Immature natural killer cell (primary cell): ENCODE measurements around the gene PSAPL1. TPM values are rescaled to one million over a fixed set of nuclear protein-coding genes. Genes with fewer than 3 reads are reported as not detected.
A peak's percentile ranks its signal among the peaks of the same experiment; 100 is the strongest.

Source experiments
- DNase-seq, 3 donors: peaks; one replicate each; pipeline ENCODE4 v3.0.0; 2022; ENCODE audit warnings: mixed read lengths in 1 of 3
- H3K27ac Mint-ChIP-seq, 6 donors: one replicate each; pipeline ENCODE4 v1.8.0; 2020; ENCODE audit warnings: mixed read lengths in 6 of 6, mild to moderate bottlenecking in 5 of 6, inconsistent platforms in 4 of 6, moderate library complexity in 3 of 6
- H3K27me3 Mint-ChIP-seq, 3 donors: one replicate each; pipeline ENCODE4 v1.8.0; 2020 to 2021; ENCODE audit warnings: low read depth in 3 of 3, mild to moderate bottlenecking in 3 of 3, mixed read lengths in 3 of 3, moderate library complexity in 3 of 3, inconsistent platforms in 1 of 3
- H3K36me3 Mint-ChIP-seq, 3 donors: one replicate each; pipeline ENCODE4 v1.8.0; 2020; ENCODE audit warnings: mixed read lengths in 3 of 3, inconsistent platforms in 2 of 3, mild to moderate bottlenecking in 2 of 3
- H3K4me1 Mint-ChIP-seq, 2 donors: one replicate each; pipeline ENCODE4 v1.8.0; 2020; ENCODE audit warnings: inconsistent platforms in 2 of 2, mild to moderate bottlenecking in 2 of 2, mixed read lengths in 2 of 2, moderate library complexity in 1 of 2
- H3K4me3 Mint-ChIP-seq, 5 donors: one replicate each; pipeline ENCODE4 v1.8.0; 2020; ENCODE audit warnings: mild to moderate bottlenecking in 5 of 5, mixed read lengths in 5 of 5, inconsistent platforms in 3 of 5, moderate library complexity in 3 of 5
- H3K9me3 Mint-ChIP-seq, 6 donors: one replicate each; pipeline ENCODE4 v1.8.0; 2020; ENCODE audit warnings: mild to moderate bottlenecking in 6 of 6, mixed read lengths in 6 of 6, inconsistent platforms in 4 of 6, moderate library complexity in 3 of 6
- polyA plus RNA-seq, 3 donors: library from polyadenylated mRNA; unstranded; fragments of 300-500 nt; fragmentation: Illumina TruSeq; gene quantifications; one replicate each; pipeline ENCODE4 v1.2.3, GENCODE V29; 2021

Gene PSAPL1
- polyA plus RNA-seq, 3 donors from 2014 or later, result not detected

DNA sequence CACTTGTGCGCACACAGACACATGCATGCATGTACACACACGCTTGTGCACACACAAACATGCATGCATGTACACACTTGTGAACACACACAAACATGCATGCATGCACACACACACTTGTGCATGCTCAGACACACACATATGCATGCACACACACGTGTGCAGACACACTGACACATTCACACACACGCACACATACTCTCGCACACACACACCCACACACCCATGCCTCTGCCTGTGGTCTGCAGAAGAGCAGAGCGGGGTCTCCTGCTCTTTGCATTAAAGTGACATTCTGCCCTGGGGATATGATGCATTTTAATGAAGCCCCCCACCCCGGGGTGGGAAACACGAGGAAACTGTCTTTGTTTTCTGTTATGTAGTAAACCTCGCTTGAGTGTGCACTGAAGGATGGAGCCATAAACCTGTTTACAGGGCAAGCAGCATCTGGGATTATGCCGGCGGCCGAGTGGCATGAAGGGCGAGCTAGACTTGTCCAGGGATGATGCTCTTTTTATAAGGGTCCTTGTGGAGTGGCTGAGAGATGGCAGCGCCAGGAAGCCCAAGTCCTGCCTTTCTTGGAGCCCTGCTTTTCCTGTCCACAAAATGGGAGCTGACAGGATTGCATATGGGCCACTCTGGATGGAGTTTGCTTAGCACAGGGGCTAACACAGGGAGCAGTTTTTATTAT lies 17.8 kb downstream of the PSAPL1 start:
- H3K9me3 Mint-ChIP-seq, result peaks cover 0 to 6% (median 0%) of the 10 kb centered on the region in 6 donors
- peaks cover 6 to 19% (median 8%) of the 10 kb centered on the region in 3 donors for H3K27me3 Mint-ChIP-seq
- no peaks in the 10 kb centered on the region for H3K4me1 Mint-ChIP-seq
- no peak for DNase-seq
- H3K27ac Mint-ChIP-seq, result no peak overlapping the region
- H3K4me3 Mint-ChIP-seq, result no peak overlapping the region
- no peaks in the 10 kb centered on the region for H3K36me3 Mint-ChIP-seq

DNA sequence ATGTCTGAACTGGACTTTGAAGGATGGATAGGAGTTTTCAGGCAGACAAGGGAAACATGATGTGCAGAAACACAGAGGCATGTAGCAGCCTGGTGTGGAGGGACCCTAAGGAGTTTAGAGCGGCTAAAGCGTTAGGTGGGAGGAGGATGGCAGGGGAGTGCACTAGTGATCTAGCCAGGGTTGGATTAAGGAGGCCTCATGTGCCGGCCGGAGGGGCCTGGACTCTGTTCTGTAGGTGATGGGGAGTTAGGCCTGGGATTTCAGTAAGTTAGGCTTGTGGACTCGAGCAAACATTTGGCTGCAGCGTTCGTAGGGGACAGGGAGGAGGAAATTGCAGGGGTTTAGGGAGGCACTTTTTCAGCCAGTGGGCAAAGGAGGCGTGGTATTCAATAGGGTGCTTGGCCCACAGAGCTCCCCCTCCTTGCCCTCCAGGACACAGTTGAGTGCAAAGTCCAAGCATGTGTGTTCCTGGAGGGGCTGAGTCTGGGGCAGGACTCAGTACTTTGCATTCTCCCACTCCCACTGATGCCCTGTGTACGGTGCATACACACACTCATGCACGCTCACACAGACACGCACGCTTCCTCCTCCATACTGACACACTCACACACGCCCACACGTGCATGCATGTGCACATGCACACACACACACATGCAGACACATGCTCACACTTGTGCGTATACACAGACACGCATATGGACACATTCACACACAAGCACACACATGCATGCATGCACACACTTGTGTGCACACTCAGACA lies 18.6 kb downstream of the PSAPL1 start:
- no peak overlapping the region for H3K4me3 Mint-ChIP-seq
- H3K27ac Mint-ChIP-seq, result peak overlapping the region in 1 of 6 donors; percentile 13
- peaks cover 6 to 21% (median 8%) of the 10 kb centered on the region in 3 donors for H3K27me3 Mint-ChIP-seq

GRCh38 chr4:7414736-7415510 lies 19.8 kb downstream of the PSAPL1 start:
- H3K27me3 Mint-ChIP-seq, result peaks cover 8 to 21% (median 8%) of the 10 kb centered on the region in 3 donors
- DNase-seq, result no peak
- H3K4me1 Mint-ChIP-seq, result no peaks in the 10 kb centered on the region
- H3K9me3 Mint-ChIP-seq, result peaks cover 0 to 7% (median under 1%) of the 10 kb centered on the region in 6 donors
- no peak overlapping the region for H3K27ac Mint-ChIP-seq
- H3K36me3 Mint-ChIP-seq, result no peaks in the 10 kb centered on the region
- H3K4me3 Mint-ChIP-seq, result no peak overlapping the region

More for the DNA sequence above, 18.6 kb downstream of the PSAPL1 start:
- Mint-ChIP-seq H3K36me3 (no peaks in the 10 kb centered on the region), H3K4me1 (no peaks in the 10 kb centered on the region), H3K9me3 (peaks cover 0 to 6% (median 0%) of the 10 kb centered on the region in 6 donors)
- DNase-seq, result no peak

GRCh38 chr4:7414046-7414445 lies 20.7 kb downstream of the PSAPL1 start:
- Mint-ChIP-seq H3K4me1 (no peaks in the 10 kb centered on the region), H3K27ac (no peak overlapping the region), H3K36me3 (peaks cover under 1 to 5% (median under 1%) of the 10 kb centered on the region in 3 donors), H3K4me3 (no peak overlapping the region), H3K9me3 (peaks cover 3 to 11% (median 9%) of the 10 kb centered on the region in 6 donors), H3K27me3 (peaks cover 8 to 18% (median 12%) of the 10 kb centered on the region in 3 donors)
- no peak for DNase-seq

DNA sequence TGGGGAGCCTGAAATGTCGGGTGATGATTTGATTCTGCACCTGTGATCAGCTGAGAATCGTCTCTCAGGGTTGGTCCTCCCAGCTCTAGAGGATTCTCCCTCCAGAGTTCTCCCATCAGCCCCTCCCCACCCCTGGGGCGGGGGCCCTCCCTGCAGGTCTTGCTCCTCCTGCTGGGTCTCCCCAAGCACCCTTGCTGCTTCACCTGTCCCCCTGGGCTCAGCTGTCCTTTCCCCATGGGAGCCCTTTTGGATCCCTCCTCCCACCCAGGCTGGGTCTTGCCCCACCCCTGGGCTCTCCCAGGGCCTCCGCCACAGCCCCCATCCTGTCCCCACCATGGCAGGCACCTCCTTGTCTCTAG lies 22.2 kb downstream of the PSAPL1 start:
- no peak overlapping the region for H3K27ac Mint-ChIP-seq
- H3K4me3 Mint-ChIP-seq, result no peak overlapping the region
- no peak for DNase-seq
- H3K27me3 Mint-ChIP-seq, result peaks cover 5 to 15% (median 12%) of the 10 kb centered on the region in 3 donors
- peaks cover 9 to 13% (median 12%) of the 10 kb centered on the region in 3 donors for H3K36me3 Mint-ChIP-seq
- no peaks in the 10 kb centered on the region for H3K4me1 Mint-ChIP-seq
- H3K9me3 Mint-ChIP-seq, result peaks cover 14 to 24% (median 19%) of the 10 kb centered on the region in 6 donors

DNA sequence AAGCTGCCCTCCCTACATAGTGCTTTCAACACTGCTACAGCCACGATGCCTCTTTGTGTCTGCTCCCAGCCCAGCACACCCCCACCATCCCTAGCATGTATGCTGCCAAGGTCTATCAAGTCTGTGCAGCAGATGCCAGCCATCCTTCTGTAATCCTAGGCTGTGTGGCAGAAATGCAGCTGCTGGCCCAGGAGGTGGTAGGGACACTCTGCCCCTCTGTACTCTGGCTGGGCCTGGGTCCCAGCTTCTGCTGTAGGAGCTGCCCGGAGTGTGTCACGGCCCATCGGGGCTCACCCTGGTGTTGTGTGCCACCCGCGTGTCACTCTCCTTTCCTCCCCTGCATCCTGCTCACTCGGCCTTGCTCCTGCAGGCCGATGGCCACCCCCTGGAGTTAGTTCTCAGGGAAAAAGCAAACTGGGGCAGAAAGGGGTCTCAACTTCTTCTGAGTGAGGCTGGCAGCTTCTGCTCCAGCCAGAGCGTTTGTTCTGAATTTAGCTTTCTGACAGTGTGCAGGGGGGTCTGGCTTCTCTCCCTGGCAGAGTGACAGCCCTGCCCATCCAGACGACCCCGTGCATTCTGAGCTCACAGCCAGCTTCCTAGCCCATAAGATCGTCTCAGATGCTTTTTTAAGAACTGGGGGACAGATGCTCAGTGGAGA lies 22.7 kb downstream of the PSAPL1 start:
- H3K27ac Mint-ChIP-seq, result no peak overlapping the region
- no peaks in the 10 kb centered on the region for H3K4me1 Mint-ChIP-seq
- H3K9me3 Mint-ChIP-seq, result peaks cover 14 to 29% (median 21%) of the 10 kb centered on the region in 6 donors
- no peak overlapping the region for H3K4me3 Mint-ChIP-seq
- peaks cover 4 to 17% (median 15%) of the 10 kb centered on the region in 3 donors for H3K27me3 Mint-ChIP-seq
- H3K36me3 Mint-ChIP-seq, result peaks cover 9 to 13% (median 12%) of the 10 kb centered on the region in 3 donors
- no peak for DNase-seq

DNA sequence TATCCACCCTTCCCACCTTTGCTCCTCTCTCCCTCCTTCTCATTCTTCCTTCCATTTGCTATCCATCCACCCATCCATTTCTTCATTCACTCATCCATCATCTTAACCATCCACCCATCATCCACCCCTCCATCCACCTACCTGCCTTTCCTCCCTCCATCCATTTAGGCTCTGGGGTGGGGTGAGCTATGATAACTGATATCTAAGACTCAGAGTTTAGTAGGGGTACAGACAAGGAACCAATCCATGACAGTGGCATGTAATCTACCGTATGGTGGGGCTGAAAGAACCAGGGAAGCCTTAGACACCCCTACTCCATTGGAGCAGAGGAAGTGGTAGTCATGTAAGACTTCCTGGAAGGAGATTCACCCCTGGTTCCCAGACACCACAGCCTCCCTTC lies 23.2 kb downstream of the PSAPL1 start:
- DNase-seq, result no peak
- Mint-ChIP-seq H3K4me3 (no peak overlapping the region), H3K27me3 (peaks cover 3 to 16% (median 15%) of the 10 kb centered on the region in 3 donors), H3K9me3 (peaks cover 14 to 34% (median 22%) of the 10 kb centered on the region in 6 donors), H3K36me3 (peaks cover 9 to 17% (median 12%) of the 10 kb centered on the region in 3 donors), H3K27ac (no peak overlapping the region), H3K4me1 (no peaks in the 10 kb centered on the region)

DNA sequence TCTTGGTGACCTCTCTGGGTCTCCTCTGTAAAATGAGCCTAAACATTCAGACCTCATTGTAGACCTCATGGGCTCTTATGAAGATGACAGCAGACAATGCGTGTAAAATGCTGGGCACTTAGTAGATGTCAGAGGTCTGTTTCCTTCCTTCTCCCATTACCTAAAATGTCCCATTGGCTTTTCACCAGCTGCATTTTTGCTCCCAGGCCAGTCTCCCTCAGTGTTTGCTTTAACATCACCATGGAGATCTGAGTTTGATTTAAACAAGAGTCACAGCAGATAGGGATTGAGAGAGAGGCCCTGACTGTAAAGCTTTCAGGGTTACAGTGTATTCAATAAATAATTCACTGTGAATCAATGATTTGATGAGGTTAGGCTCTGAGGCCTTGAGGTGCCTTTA lies 24.3 kb downstream of the PSAPL1 start:
- peaks cover 9 to 19% (median 12%) of the 10 kb centered on the region in 3 donors for H3K36me3 Mint-ChIP-seq
- no peaks in the 10 kb centered on the region for H3K4me1 Mint-ChIP-seq
- peaks cover 6 to 18% (median 17%) of the 10 kb centered on the region in 3 donors for H3K27me3 Mint-ChIP-seq
- H3K9me3 Mint-ChIP-seq, result peaks cover 14 to 39% (median 21%) of the 10 kb centered on the region in 6 donors
- no peak overlapping the region for H3K4me3 Mint-ChIP-seq
- no peak overlapping the region for H3K27ac Mint-ChIP-seq
- no peak for DNase-seq

DNA sequence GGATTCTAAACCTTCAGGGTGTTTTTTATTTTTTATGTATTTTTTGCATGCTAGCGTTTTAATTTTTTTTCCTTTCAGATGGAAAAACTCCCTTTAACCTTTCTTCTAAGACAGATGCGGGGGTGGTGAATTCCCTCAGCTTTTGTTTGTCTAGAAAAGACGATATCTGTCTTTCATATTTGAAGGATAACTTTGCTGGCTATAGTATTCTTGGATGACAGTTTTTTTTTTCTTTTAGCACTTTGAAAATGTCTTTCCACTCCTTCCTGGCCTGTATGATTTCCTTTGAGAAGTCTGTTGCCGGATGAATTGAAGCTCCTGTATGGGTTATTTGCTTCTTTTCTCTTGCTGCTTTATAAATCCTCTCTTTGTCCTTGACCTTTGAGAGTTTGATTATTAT lies 26.6 kb downstream of the PSAPL1 start:
- Mint-ChIP-seq H3K9me3 (peaks cover 14 to 45% (median 21%) of the 10 kb centered on the region in 6 donors), H3K4me1 (no peaks in the 10 kb centered on the region), H3K27ac (no peak overlapping the region), H3K4me3 (no peak overlapping the region), H3K27me3 (peaks cover 6 to 17% (median 13%) of the 10 kb centered on the region in 3 donors), H3K36me3 (peaks cover 9 to 19% (median 12%) of the 10 kb centered on the region in 3 donors)
- DNase-seq, result no peak

- peaks cover 2 to 14% (median 4%) of the 10 kb centered on the region in 3 donors for H3K36me3 Mint-ChIP-seq
- no peak for DNase-seq
- H3K4me3 Mint-ChIP-seq, result no peak overlapping the region
- H3K27me3 Mint-ChIP-seq, result peaks cover 8 to 28% (median 19%) of the 10 kb centered on the region in 3 donors
- no peak overlapping the region for H3K27ac Mint-ChIP-seq
- H3K9me3 Mint-ChIP-seq, result peaks cover 1 to 26% (median 9%) of the 10 kb centered on the region in 6 donors
- H3K4me1 Mint-ChIP-seq, result peaks cover 10 to 20% of the 10 kb centered on the region in 2 donors
These were observed 31.7 kb downstream of the PSAPL1 start for GRCh38 chr4:7403001-7403400.

- H3K27ac Mint-ChIP-seq, result no peak overlapping the region
- DNase-seq, result no peak
- peaks cover 0 to 14% (median 4%) of the 10 kb centered on the region in 3 donors for H3K36me3 Mint-ChIP-seq
- H3K4me1 Mint-ChIP-seq, result peaks cover 10 to 20% of the 10 kb centered on the region in 2 donors
- no peak overlapping the region for H3K4me3 Mint-ChIP-seq
- H3K27me3 Mint-ChIP-seq, result peaks cover 10 to 31% (median 21%) of the 10 kb centered on the region in 3 donors
- peaks cover 0 to 22% (median 7%) of the 10 kb centered on the region in 6 donors for H3K9me3 Mint-ChIP-seq
These were observed 32.2 kb downstream of the PSAPL1 start for GRCh38 chr4:7402526-7402925.

GRCh38 chr4:7400671-7401298 lies 33.9 kb downstream of the PSAPL1 start:
- DNase-seq, result no peak
- no peak overlapping the region for H3K27ac Mint-ChIP-seq
- peaks cover 10 to 20% of the 10 kb centered on the region in 2 donors for H3K4me1 Mint-ChIP-seq
- peaks cover 0 to 8% (median 2%) of the 10 kb centered on the region in 6 donors for H3K9me3 Mint-ChIP-seq
- peaks cover 0 to 8% (median 4%) of the 10 kb centered on the region in 3 donors for H3K36me3 Mint-ChIP-seq
- peak overlapping the region in 1 of 5 donors; percentile 4 for H3K4me3 Mint-ChIP-seq
- H3K27me3 Mint-ChIP-seq, result peaks cover 10 to 25% (median 20%) of the 10 kb centered on the region in 3 donors
